ENCODE data around the gene MRPL21. TPM values are rescaled to one million over a fixed set of nuclear protein-coding genes. Genes with fewer than 3 reads are reported as not detected.

MRPL21 gene
- total and polyA plus RNA-seq, 2 of the 13 experiments (the other 11 are each of a cell fraction or from before 2014, with no cell fraction given), result 61.5 to 100 TPM

- peaks cover 20% of the 10 kb centered on the region for H3K4me1 ChIP-seq (ENCODE audit: insufficient read depth, low read length)
- H2AFZ ChIP-seq (ENCODE audit: low read length), result no peak overlapping the region
- H3K27ac ChIP-seq (ENCODE audit: extremely low read length, insufficient read depth, low read length), result peak overlapping the region; percentile 10
- DNase-seq (ENCODE audit: low spot score), result peak; percentile 34
- no peak for FAIRE-seq
- H4K20me1 ChIP-seq (ENCODE audit: insufficient read depth, low read length), result no peaks in the 10 kb centered on the region
- 47% methylated on average over 7 of the region's 7 CpGs for WGBS (ENCODE audit: low lambda C conversion rate)
- H3K9ac ChIP-seq (ENCODE audit: insufficient read depth, low read depth, low read length), result no peak overlapping the region
- no TSS peak for BruUV-seq (replicated peaks)
- H3K27me3 ChIP-seq (ENCODE audit: control insufficient read depth in 1 of 2, insufficient read depth in 2 of 2, low read length in 2 of 2), result no peaks in the 10 kb centered on the region
- H3K9me3 ChIP-seq (ENCODE audit: low read length), result no peaks in the 10 kb centered on the region
- POLR2A ChIA-PET, result interaction anchor here (1.3 kb wide), 1 partner anchor 33 kb away, joined by 8 read pairs; no protein-coding TSS in a partner anchor
- peak; percentile 53 for ATAC-seq
- peak overlapping the region; percentile 38; the same call in 1 of the 2 replicates for H3K4me2 ChIP-seq (ENCODE audit: low read depth, low read length)
- H3K79me2 ChIP-seq (ENCODE audit: insufficient read depth, low read length), result no peaks in the 10 kb centered on the region
- H3K36me3 ChIP-seq (replicated peaks in 1 of 2; ENCODE audit: control insufficient read depth in 1 of 2, insufficient read depth in 2 of 2, low read length in 2 of 2), result no peaks in the 10 kb centered on the region; a peak in 1 of 5 replicates
- CTCF ChIA-PET (ENCODE audit: low intra/inter-chr PET ratio, low total read pairs), result no interaction called here
- H3K4me3 ChIP-seq (replicated peaks in 1 of 3; ENCODE audit: insufficient read depth in 1 of 3, low read depth in 2 of 3, low read length in 3 of 3), result no peak overlapping the region
- in situ Hi-C loops (cut with HindIII; ENCODE audit: extremely low pct_ligation_motif_present, low pct_unique_long_range_greater_than_20kb), result loop anchor here (25.0 kb wide), 1 partner anchor 241 kb away; no protein-coding TSS in a partner anchor
- intact Hi-C loops (cut with micrococcal nuclease; ENCODE audit: unreplicated experiment), result no loop called here
- no peak for TF ChIP-seq LCORL (IDR thresholded peaks at IDR 0.05)
- 0 out of 2 replicates have a peak, but pooled peaks have one; percentile 36 for TF ChIP-seq LCORL (CRISPR knock-in tag; IDR thresholded peaks at IDR 0.05)
- TF ChIP-seq HNF1B (CRISPR knock-in tag; IDR thresholded peaks at IDR 0.05), result 0 out of 2 replicates have a peak, but pooled peaks have one; percentile 33
- TF ChIP-seq ETV5 (CRISPR knock-in tag; IDR thresholded peaks at IDR 0.05; ENCODE audit: borderline replicate concordance), result peak; percentile 40; the same call in 1 of the 2 replicates
- TF ChIP-seq ARID5B (CRISPR knock-in tag; IDR thresholded peaks at IDR 0.05), result 0 out of 2 replicates have a peak, but pooled peaks have one; percentile 14
- TF ChIP-seq ZNF598 (CRISPR knock-in tag; IDR thresholded peaks at IDR 0.05; ENCODE audit: borderline replicate concordance), result peak; percentile 39; the same call in 1 of the 2 replicates
- TF ChIP-seq, protein P1, sequence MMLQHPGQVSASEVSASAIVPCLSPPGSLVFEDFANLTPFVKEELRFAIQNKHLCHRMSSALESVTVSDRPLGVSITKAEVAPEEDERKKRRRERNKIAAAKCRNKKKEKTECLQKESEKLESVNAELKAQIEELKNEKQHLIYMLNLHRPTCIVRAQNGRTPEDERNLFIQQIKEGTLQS (CRISPR knock-in tag; IDR thresholded peaks at IDR 0.05), result 0 out of 2 replicates have a peak, but pooled peaks have one; percentile 18
- TF ChIP-seq MED1 (CRISPR knock-in tag; IDR thresholded peaks at IDR 0.05), result peak; percentile 49; the same call in 1 of the 2 replicates
- no peak for TF ChIP-seq PPARG (CRISPR knock-in tag; conservative IDR thresholded peaks at IDR 0.05)
- no peak for TF ChIP-seq HMG20B (CRISPR knock-in tag; conservative IDR thresholded peaks at IDR 0.05)
- TF ChIP-seq, protein P2, sequence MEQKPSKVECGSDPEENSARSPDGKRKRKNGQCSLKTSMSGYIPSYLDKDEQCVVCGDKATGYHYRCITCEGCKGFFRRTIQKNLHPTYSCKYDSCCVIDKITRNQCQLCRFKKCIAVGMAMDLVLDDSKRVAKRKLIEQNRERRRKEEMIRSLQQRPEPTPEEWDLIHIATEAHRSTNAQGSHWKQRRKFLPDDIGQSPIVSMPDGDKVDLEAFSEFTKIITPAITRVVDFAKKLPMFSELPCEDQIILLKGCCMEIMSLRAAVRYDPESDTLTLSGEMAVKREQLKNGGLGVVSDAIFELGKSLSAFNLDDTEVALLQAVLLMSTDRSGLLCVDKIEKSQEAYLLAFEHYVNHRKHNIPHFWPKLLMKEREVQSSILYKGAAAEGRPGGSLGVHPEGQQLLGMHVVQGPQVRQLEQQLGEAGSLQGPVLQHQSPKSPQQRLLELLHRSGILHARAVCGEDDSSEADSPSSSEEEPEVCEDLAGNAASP (CRISPR knock-in tag; IDR thresholded peaks at IDR 0.05; ENCODE audit: borderline replicate concordance), result peak; percentile 22; the same call in 1 of the 2 replicates
- TF ChIP-seq JUND (CRISPR knock-in tag; IDR thresholded peaks at IDR 0.05), result 0 out of 2 replicates have a peak, but pooled peaks have one; percentile 21
- TF ChIP-seq EP300 (IDR thresholded peaks at IDR 0.05; ENCODE audit: low read depth in 2 of 2, low read length in 2 of 2), result peak in 1 of 2 experiments; percentile 10; a peak in 1 of 4 replicates
- TF ChIP-seq EP300 (CRISPR knock-in tag; IDR thresholded peaks at IDR 0.05; ENCODE audit: borderline replicate concordance), result no peak
- 0 out of 2 replicates have a peak, but pooled peaks have one; percentile 20 for TF ChIP-seq SOX5 (CRISPR knock-in tag; IDR thresholded peaks at IDR 0.05; ENCODE audit: borderline replicate concordance)
- TF ChIP-seq TEAD3 (CRISPR knock-in tag; optimal IDR thresholded peaks at IDR 0.05; ENCODE audit: borderline replicate concordance), result peak; percentile 37
- peak; percentile 44; the same call in 1 of the 2 replicates for TF ChIP-seq CREB1 (IDR thresholded peaks at IDR 0.05)
- TF ChIP-seq CREB1 (CRISPR knock-in tag; IDR thresholded peaks at IDR 0.05), result 0 out of 2 replicates have a peak, but pooled peaks have one; percentile 13
- no peak for TF ChIP-seq DR1 (CRISPR knock-in tag; IDR thresholded peaks at IDR 0.05)
Observed at GRCh38 chr11:68878022-68878421, 25.6 kb downstream of the MRPL21 start.

Data from HepG2 (cell line).